HepG2 (cell line): ENCODE results near the gene UBE3A. TPM values are rescaled to one million over a fixed set of nuclear protein-coding genes. Genes with fewer than 3 reads are reported as not detected.

Source experiments
- CBX2 ChIP-seq, 2 experiments: fragments of 200-600 bp in 1 of 2; sonication (generic); formaldehyde crosslinking in 1 of 2; IDR thresholded peaks; 2 replicates each; pipeline versions ENCODE4 v1.7.0 to v1.8.1; 2018 to 2022; ENCODE audit warnings: low read depth in 2 of 2, low read length in 1 of 2, mild to moderate bottlenecking in 1 of 2, missing genetic modification reagents in 1 of 2
- FOSL1 ChIP-seq: sonication (generic); formaldehyde crosslinking; IDR thresholded peaks from 2 replicates; pipeline ENCODE4 v1.9.0; 2021; ENCODE audit warnings: missing genetic modification reagents, borderline replicate concordance
- HNRNPL ChIP-seq: fragments of 200-400 bp; formaldehyde crosslinking; IDR thresholded peaks from 2 replicates; pipeline ENCODE4 v1.6.1; 2017; ENCODE audit warnings: mild to moderate bottlenecking, low read depth, low read length
- HNRNPLL ChIP-seq: fragments of 200-400 bp; formaldehyde crosslinking; IDR thresholded peaks from 2 replicates; pipeline ENCODE4 v1.6.1; 2017; ENCODE audit warnings: mild to moderate bottlenecking, low read depth, low read length; ENCODE audit not compliant: poor library complexity, severe bottlenecking
- KLF11 ChIP-seq: IDR thresholded peaks from 2 replicates; pipeline ENCODE4 v1.6.1; 2016; ENCODE audit warnings: missing compliant biosample characterization
- KLF13 ChIP-seq: sonication (generic); formaldehyde crosslinking; IDR thresholded peaks from 2 replicates; pipeline ENCODE4 v1.4.0; 2020; ENCODE audit warnings: mild to moderate bottlenecking, missing genetic modification reagents
- MIXL1 ChIP-seq: IDR thresholded peaks from 2 replicates; pipeline ENCODE4 v1.6.1; 2016
- MXD4 ChIP-seq: IDR thresholded peaks from 2 replicates; pipeline ENCODE4 v1.6.1; 2016; ENCODE audit warnings: mild to moderate bottlenecking, missing biosample characterization, missing genetic modification reagents
- NAIF1 ChIP-seq: sonication (generic); formaldehyde crosslinking; IDR thresholded peaks from 2 replicates; pipeline ENCODE4 v1.5.0; 2020; ENCODE audit warnings: mild to moderate bottlenecking, missing genetic modification reagents, borderline replicate concordance
- RARG ChIP-seq: sonication (generic); formaldehyde crosslinking; IDR thresholded peaks from 2 replicates; pipeline ENCODE4 v1.4.0; 2020; ENCODE audit warnings: low read depth, mild to moderate bottlenecking, missing genetic modification reagents
- REPIN1 ChIP-seq: sonication (generic); formaldehyde crosslinking; IDR thresholded peaks from 2 replicates; pipeline ENCODE4 v1.8.0; 2022; ENCODE audit warnings: missing genetic modification reagents, low read depth, mild to moderate bottlenecking, borderline replicate concordance
- RORA ChIP-seq: sonication (generic); formaldehyde crosslinking; IDR thresholded peaks from 2 replicates; pipeline ENCODE4 v1.5.0; 2020; ENCODE audit warnings: mild to moderate bottlenecking, missing genetic modification reagents, moderate library complexity
- SRSF1 ChIP-seq: fragments of 200-400 bp; formaldehyde crosslinking; optimal IDR thresholded peaks from 2 replicates; pipeline ENCODE3; 2017; ENCODE audit warnings: mild to moderate bottlenecking, low read depth, low read length, moderate library complexity
- XRCC5 ChIP-seq: fragments of 200-400 bp; formaldehyde crosslinking; optimal IDR thresholded peaks from 2 replicates; pipeline ENCODE3; 2017; ENCODE audit warnings: mild to moderate bottlenecking, low read length
- YEATS2 ChIP-seq: sonication (generic); formaldehyde crosslinking; IDR thresholded peaks from 2 replicates; pipeline ENCODE4 v1.4.0; 2020; ENCODE audit warnings: missing genetic modification reagents, borderline replicate concordance
- ZNF10 ChIP-seq: sonication (generic); formaldehyde crosslinking; IDR thresholded peaks from 2 replicates; pipeline ENCODE4 v1.4.0; 2020; ENCODE audit warnings: mild to moderate bottlenecking, low read depth, missing genetic modification reagents, borderline replicate concordance
- ZNF124 ChIP-seq: sonication (generic); formaldehyde crosslinking; IDR thresholded peaks from 2 replicates; pipeline ENCODE4 v1.4.0; 2020; ENCODE audit warnings: missing genetic modification reagents
- ZNF180 ChIP-seq: sonication (generic); formaldehyde crosslinking; IDR thresholded peaks from 2 replicates; pipeline ENCODE4 v1.4.0; 2020; ENCODE audit warnings: low read depth, missing genetic modification reagents, borderline replicate concordance
- ZNF331 ChIP-seq: sonication (generic); formaldehyde crosslinking; IDR thresholded peaks from 2 replicates; pipeline ENCODE4 v1.4.0; 2020; ENCODE audit warnings: missing genetic modification reagents
- ZNF550 ChIP-seq: sonication (generic); formaldehyde crosslinking; IDR thresholded peaks from 2 replicates; pipeline ENCODE4 v1.4.0; 2020; ENCODE audit warnings: mild to moderate bottlenecking, missing genetic modification reagents, borderline replicate concordance
- ZNF773 ChIP-seq: sonication (generic); formaldehyde crosslinking; IDR thresholded peaks from 2 replicates; pipeline ENCODE4 v1.4.0; 2020; ENCODE audit warnings: missing genetic modification reagents, borderline replicate concordance
- ZNF776 ChIP-seq: sonication (generic); formaldehyde crosslinking; IDR thresholded peaks from 2 replicates; pipeline ENCODE4 v1.4.0; 2020; ENCODE audit warnings: mild to moderate bottlenecking, missing genetic modification reagents
- ZNF781 ChIP-seq: sonication (generic); formaldehyde crosslinking; IDR thresholded peaks from 2 replicates; pipeline ENCODE4 v1.5.1; 2020; ENCODE audit warnings: borderline replicate concordance, mild to moderate bottlenecking, missing genetic modification reagents; ENCODE audit errors: not compliant biosample characterization
- polyA plus RNA-seq, 8 experiments: library from polyadenylated mRNA; depleted of rRNA in 3 of 8; stranded (reverse) in 7 of 8; unstranded in 1 of 8; fragments of >200 nt; fragmentation: Illumina TruSeq in 4 of 8; extraction: Trizol in 4 of 8; gene quantifications; 2 replicates each; pipeline versions ENCODE4 v1.2.1 to v1.2.3, GENCODE V29; 2011 to 2016; ENCODE audit warnings: low read depth in 4 of 8, missing spikeins in 1 of 8, mixed read lengths in 1 of 8; ENCODE audit not compliant: insufficient read depth in 1 of 8
- total RNA-seq, 5 experiments: library from RNA; depleted of rRNA; stranded (reverse); fragments of >200 nt; fragmentation: Illumina TruSeq; extraction: Trizol; gene quantifications; 2 replicates each; pipeline ENCODE4 v1.2.3, GENCODE V29; 2016; ENCODE audit warnings: low read depth in 1 of 5
- TF ChIP-seq, protein P1 (sequence below), 2 experiments: IDR thresholded peaks; 2 replicates each; pipeline ENCODE4 v1.6.1; 2011 to 2012; ENCODE audit warnings: low read length in 2 of 2, borderline replicate concordance in 1 of 2, low read depth in 1 of 2, mild to moderate bottlenecking in 1 of 2, moderate library complexity in 1 of 2
- TF ChIP-seq, protein P2 (sequence below): sonication (generic); formaldehyde crosslinking; IDR thresholded peaks from 2 replicates; pipeline ENCODE4 v1.9.0; 2021; ENCODE audit warnings: missing genetic modification reagents, borderline replicate concordance

UBE3A gene
- total and polyA plus RNA-seq, 2 of the 13 experiments (the other 11 are each of a cell fraction or from before 2014, with no cell fraction given) = 17.3 to 80.5 TPM

DNA sequence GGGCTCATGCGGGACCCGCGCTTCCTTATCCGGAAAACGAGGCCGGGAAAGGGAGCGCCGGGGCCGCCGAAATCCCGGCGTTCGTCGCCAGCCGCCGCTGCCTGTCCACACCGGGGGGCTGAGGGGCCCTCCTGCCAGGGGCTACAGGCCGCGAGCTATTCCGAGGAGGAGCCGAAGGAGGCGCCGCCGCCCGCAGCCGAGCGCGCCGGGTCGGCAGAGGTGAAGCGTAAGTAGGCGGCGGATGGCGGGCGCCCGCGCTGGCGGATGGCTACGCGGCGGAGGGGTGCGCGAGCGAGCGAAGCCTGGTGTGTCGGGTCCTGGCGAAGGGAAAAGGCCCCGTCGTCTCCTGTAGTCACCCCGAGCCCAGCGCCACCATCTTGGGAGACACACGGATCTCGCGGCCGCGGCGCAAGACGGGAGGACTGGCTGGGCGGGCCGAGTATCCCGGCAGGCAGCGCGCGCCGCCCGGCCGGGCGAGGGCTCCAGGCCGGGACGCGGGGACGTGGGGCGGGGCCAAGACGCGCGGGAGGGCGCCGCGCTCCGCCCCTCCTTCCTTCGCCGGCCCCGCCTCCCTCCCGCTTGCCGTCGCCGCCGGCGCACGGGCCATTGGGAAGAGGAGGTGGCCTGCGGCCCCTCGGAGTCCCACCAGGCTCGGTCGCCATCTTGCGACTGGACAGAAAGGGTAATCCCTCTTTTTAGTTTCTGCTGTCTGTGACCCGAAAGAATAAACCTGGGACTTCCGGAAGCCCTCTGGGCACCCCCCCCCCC is at the start of gene UBE3A (continued):
- TF ChIP-seq HNRNPLL (peak; percentile 81), RORA (no peak), KLF11 (CRISPR knock-in tag) (no peak), ZNF781 (no peak), RARG (CRISPR knock-in tag) (no peak), NAIF1 (CRISPR knock-in tag) (no peak), ZNF776 (no peak), CBX2 (IDR thresholded peaks at IDR 0.05; ENCODE audit: low read depth, low read length) (no peak), CBX2 (CRISPR knock-in tag; IDR thresholded peaks at IDR 0.05; ENCODE audit: low read depth) (no peak), MIXL1 (CRISPR knock-in tag) (no peak), ZNF331 (CRISPR knock-in tag) (no peak; the same call in 1 of the 2 replicates), ZNF550 (CRISPR knock-in tag) (no peak), ZNF124 (CRISPR knock-in tag) (no peak), HNRNPL (no peak), MXD4 (CRISPR knock-in tag) (no peak; the same call in 1 of the 2 replicates), REPIN1 (CRISPR knock-in tag) (no peak), XRCC5 (no peak), FOSL1 (CRISPR knock-in tag) (no peak), KLF13 (CRISPR knock-in tag) (no peak), ZNF10 (CRISPR knock-in tag) (no peak), SRSF1 (peak; percentile 41), YEATS2 (CRISPR knock-in tag) (peak; percentile 67), ZNF773 (no peak), ZNF180 (CRISPR knock-in tag) (no peak)
- TF ChIP-seq, protein P1, sequence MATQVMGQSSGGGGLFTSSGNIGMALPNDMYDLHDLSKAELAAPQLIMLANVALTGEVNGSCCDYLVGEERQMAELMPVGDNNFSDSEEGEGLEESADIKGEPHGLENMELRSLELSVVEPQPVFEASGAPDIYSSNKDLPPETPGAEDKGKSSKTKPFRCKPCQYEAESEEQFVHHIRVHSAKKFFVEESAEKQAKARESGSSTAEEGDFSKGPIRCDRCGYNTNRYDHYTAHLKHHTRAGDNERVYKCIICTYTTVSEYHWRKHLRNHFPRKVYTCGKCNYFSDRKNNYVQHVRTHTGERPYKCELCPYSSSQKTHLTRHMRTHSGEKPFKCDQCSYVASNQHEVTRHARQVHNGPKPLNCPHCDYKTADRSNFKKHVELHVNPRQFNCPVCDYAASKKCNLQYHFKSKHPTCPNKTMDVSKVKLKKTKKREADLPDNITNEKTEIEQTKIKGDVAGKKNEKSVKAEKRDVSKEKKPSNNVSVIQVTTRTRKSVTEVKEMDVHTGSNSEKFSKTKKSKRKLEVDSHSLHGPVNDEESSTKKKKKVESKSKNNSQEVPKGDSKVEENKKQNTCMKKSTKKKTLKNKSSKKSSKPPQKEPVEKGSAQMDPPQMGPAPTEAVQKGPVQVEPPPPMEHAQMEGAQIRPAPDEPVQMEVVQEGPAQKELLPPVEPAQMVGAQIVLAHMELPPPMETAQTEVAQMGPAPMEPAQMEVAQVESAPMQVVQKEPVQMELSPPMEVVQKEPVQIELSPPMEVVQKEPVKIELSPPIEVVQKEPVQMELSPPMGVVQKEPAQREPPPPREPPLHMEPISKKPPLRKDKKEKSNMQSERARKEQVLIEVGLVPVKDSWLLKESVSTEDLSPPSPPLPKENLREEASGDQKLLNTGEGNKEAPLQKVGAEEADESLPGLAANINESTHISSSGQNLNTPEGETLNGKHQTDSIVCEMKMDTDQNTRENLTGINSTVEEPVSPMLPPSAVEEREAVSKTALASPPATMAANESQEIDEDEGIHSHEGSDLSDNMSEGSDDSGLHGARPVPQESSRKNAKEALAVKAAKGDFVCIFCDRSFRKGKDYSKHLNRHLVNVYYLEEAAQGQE (IDR thresholded peaks at IDR 0.05; ENCODE audit: borderline replicate concordance in 1 of 2, low read depth in 1 of 2, low read length in 2 of 2) = no peak
- TF ChIP-seq, protein P2, sequence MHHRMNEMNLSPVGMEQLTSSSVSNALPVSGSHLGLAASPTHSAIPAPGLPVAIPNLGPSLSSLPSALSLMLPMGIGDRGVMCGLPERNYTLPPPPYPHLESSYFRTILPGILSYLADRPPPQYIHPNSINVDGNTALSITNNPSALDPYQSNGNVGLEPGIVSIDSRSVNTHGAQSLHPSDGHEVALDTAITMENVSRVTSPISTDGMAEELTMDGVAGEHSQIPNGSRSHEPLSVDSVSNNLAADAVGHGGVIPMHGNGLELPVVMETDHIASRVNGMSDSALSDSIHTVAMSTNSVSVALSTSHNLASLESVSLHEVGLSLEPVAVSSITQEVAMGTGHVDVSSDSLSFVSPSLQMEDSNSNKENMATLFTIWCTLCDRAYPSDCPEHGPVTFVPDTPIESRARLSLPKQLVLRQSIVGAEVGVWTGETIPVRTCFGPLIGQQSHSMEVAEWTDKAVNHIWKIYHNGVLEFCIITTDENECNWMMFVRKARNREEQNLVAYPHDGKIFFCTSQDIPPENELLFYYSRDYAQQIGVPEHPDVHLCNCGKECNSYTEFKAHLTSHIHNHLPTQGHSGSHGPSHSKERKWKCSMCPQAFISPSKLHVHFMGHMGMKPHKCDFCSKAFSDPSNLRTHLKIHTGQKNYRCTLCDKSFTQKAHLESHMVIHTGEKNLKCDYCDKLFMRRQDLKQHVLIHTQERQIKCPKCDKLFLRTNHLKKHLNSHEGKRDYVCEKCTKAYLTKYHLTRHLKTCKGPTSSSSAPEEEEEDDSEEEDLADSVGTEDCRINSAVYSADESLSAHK = no peak
